ENCODE measurements around the gene NCAM2. TPM values are rescaled to one million over a fixed set of nuclear protein-coding genes. Genes with fewer than 3 reads are reported as not detected.

NCAM2 gene
- total RNA-seq, 4 donors from 2014 or later = 0.67 to 0.95 TPM; not detected in 2

DNA sequence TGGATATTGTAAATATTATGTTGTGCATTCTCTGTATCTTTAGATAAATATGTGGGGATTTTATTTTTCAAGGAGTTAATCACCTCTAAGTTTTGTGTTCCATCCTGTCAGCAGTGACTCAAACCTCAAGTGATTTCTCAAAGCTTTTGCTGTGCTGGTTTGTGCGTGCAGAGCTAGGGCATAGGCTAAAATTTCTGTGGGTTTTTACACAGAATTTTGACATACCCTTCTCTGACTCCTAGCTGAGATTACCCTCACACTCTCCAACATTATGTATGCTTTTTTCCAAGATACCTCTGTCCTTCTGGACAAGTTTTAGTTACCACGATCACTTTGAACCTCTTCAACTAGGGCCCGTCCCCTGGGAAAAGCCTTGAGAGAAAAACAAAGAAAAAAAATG lies 384.9 kb downstream of the NCAM2 start:
- intact Hi-C loops (cut with DNase I) = no loop called here
- H3K4me3 ChIP-seq = no peak overlapping the region
- WGBS, 2 donors = 72 to 77% methylated on average over 3 of the region's 3 CpGs

GRCh38 chr21:21384977-21385376 lies 386.8 kb downstream of the NCAM2 start:
- H3K36me3 ChIP-seq = no peaks in the 10 kb centered on the region
- no peak for TF ChIP-seq POLR2A (IDR thresholded peaks at IDR 0.05)
- TF ChIP-seq, protein P1, sequence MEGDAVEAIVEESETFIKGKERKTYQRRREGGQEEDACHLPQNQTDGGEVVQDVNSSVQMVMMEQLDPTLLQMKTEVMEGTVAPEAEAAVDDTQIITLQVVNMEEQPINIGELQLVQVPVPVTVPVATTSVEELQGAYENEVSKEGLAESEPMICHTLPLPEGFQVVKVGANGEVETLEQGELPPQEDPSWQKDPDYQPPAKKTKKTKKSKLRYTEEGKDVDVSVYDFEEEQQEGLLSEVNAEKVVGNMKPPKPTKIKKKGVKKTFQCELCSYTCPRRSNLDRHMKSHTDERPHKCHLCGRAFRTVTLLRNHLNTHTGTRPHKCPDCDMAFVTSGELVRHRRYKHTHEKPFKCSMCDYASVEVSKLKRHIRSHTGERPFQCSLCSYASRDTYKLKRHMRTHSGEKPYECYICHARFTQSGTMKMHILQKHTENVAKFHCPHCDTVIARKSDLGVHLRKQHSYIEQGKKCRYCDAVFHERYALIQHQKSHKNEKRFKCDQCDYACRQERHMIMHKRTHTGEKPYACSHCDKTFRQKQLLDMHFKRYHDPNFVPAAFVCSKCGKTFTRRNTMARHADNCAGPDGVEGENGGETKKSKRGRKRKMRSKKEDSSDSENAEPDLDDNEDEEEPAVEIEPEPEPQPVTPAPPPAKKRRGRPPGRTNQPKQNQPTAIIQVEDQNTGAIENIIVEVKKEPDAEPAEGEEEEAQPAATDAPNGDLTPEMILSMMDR (IDR thresholded peaks at IDR 0.05) = no peak
- intact Hi-C loops (cut with DNase I) = no loop called here
- H3K4me3 ChIP-seq = no peak overlapping the region
- no peaks in the 10 kb centered on the region for H3K27me3 ChIP-seq
- no peaks in the 10 kb centered on the region for H3K4me1 ChIP-seq
- peaks cover 0 to 4% (median 3%) of the 10 kb centered on the region in 3 donors for H3K9me3 ChIP-seq
- 70 to 80% methylated on average over 3 of the region's 3 CpGs for WGBS, 2 donors
- no peak overlapping the region for H3K27ac ChIP-seq
- DNase-seq = no peak

More for the DNA sequence above, 384.9 kb downstream of the NCAM2 start:
- TF ChIP-seq, protein P1 (IDR thresholded peaks at IDR 0.05) = no peak
- no peak for TF ChIP-seq POLR2A (IDR thresholded peaks at IDR 0.05)
- no peak for DNase-seq
- H3K27me3 ChIP-seq = no peaks in the 10 kb centered on the region
- H3K9me3 ChIP-seq = no peaks in the 10 kb centered on the region
- no peaks in the 10 kb centered on the region for H3K36me3 ChIP-seq
- H3K4me1 ChIP-seq = no peaks in the 10 kb centered on the region
- H3K27ac ChIP-seq = no peak overlapping the region

- WGBS, 2 donors = 31 to 45% methylated on average over 3 of the region's 3 CpGs
- H3K27me3 ChIP-seq = no peaks in the 10 kb centered on the region
- DNase-seq = no peak
- TF ChIP-seq, protein P1 (IDR thresholded peaks at IDR 0.05) = no peak
- TF ChIP-seq POLR2A (IDR thresholded peaks at IDR 0.05) = no peak
- H3K27ac ChIP-seq = no peak overlapping the region
- no peaks in the 10 kb centered on the region for H3K36me3 ChIP-seq
- H3K4me3 ChIP-seq = no peak overlapping the region
- intact Hi-C loops (cut with DNase I) = no loop called here
- H3K4me1 ChIP-seq = no peaks in the 10 kb centered on the region
- H3K9me3 ChIP-seq = peaks cover 0 to 4% (median 3%) of the 10 kb centered on the region in 3 donors
Measured at GRCh38 chr21:21385404-21385803, 387.2 kb downstream of the NCAM2 start.

- no peaks in the 10 kb centered on the region for H3K36me3 ChIP-seq
- H3K27ac ChIP-seq = no peak overlapping the region
- WGBS, 2 donors = 40 to 42% methylated on average over 3 of the region's 3 CpGs
- H3K4me3 ChIP-seq = no peak overlapping the region
- TF ChIP-seq, protein P1 (IDR thresholded peaks at IDR 0.05) = no peak
- no peak for TF ChIP-seq POLR2A (IDR thresholded peaks at IDR 0.05)
- no peak for DNase-seq
- peaks cover 0 to 6% (median 4%) of the 10 kb centered on the region in 3 donors for H3K9me3 ChIP-seq
- intact Hi-C loops (cut with DNase I) = no loop called here
- no peaks in the 10 kb centered on the region for H3K4me1 ChIP-seq
- no peaks in the 10 kb centered on the region for H3K27me3 ChIP-seq
Measured at GRCh38 chr21:21387916-21388315, 389.7 kb downstream of the NCAM2 start.

GRCh38 chr21:21394064-21394463 lies 395.9 kb downstream of the NCAM2 start:
- Histone ChIP-seq H3K4me3 (no peak overlapping the region), H3K4me1 (no peaks in the 10 kb centered on the region), H3K9me3 (peaks cover 0 to 23% (median 20%) of the 10 kb centered on the region in 3 donors), H3K27ac (no peak overlapping the region), H3K27me3 (no peaks in the 10 kb centered on the region), H3K36me3 (no peaks in the 10 kb centered on the region)
- TF ChIP-seq, protein P1 (IDR thresholded peaks at IDR 0.05) = no peak
- no peak for TF ChIP-seq POLR2A (IDR thresholded peaks at IDR 0.05)
- DNase-seq = no peak
- intact Hi-C loops (cut with DNase I) = no loop called here

All from esophagus squamous epithelium (tissue), 5 donors.